ENCODE results near the gene PUS1. TPM values are rescaled to one million over a fixed set of nuclear protein-coding genes. Genes with fewer than 3 reads are reported as not detected.

PUS1 gene
- total and polyA plus RNA-seq, 4 donors, result 6.8 to 35.6 (median 29.8) TPM

GRCh38 chr12:131902332-131903241 lies 26.5 kb upstream of the PUS1 start:
- H3K9me3 ChIP-seq (ENCODE audit: control insufficient read depth in 4 of 4, insufficient read depth in 3 of 4, low read length in 3 of 4), result no peaks in the 10 kb centered on the region
- peaks cover 0 to 13% (median 6%) of the 10 kb centered on the region in 4 donors for H3K36me3 ChIP-seq (ENCODE audit: control insufficient read depth in 4 of 4, insufficient read depth in 4 of 4, low read length in 4 of 4)
- no peak overlapping the region for H3K9ac ChIP-seq (ENCODE audit: insufficient read depth in 1 of 2, low read length in 2 of 2)
- DNase-seq (no peak), ATAC-seq (ENCODE audit: insufficient read depth, low FRiP score) (no peak)
- H3K4me1 ChIP-seq (ENCODE audit: control insufficient read depth in 5 of 5, insufficient read depth in 5 of 5, low read length in 5 of 5), result peaks cover 0 to 26% (median 0%) of the 10 kb centered on the region in 5 donors
- H3K4me3 ChIP-seq, result no peak overlapping the region
- no peak for TF ChIP-seq CTCF (IDR thresholded peaks at IDR 0.05; ENCODE audit: control extremely low read depth, extremely low read depth)
- no peaks in the 10 kb centered on the region for H3K27me3 ChIP-seq (ENCODE audit: control insufficient read depth in 3 of 3, insufficient read depth in 3 of 3, low read length in 2 of 3)
- H3K27ac ChIP-seq (ENCODE audit: low read depth in 1 of 2, low read length in 1 of 2), result no peak overlapping the region
- WGBS, 2 donors, result 82 to 88% methylated on average over 25 of the region's 25 CpGs

- DNase-seq (no peak), ATAC-seq (ENCODE audit: insufficient read depth, low FRiP score) (no peak)
- Histone ChIP-seq H3K4me1 (ENCODE audit: control insufficient read depth in 5 of 5, insufficient read depth in 5 of 5, low read length in 5 of 5) (peaks cover 0 to 26% (median 0%) of the 10 kb centered on the region in 5 donors), H3K9ac (ENCODE audit: insufficient read depth in 1 of 2, low read length in 2 of 2) (no peak overlapping the region), H3K27me3 (ENCODE audit: control insufficient read depth in 3 of 3, insufficient read depth in 3 of 3, low read length in 2 of 3) (no peaks in the 10 kb centered on the region), H3K9me3 (ENCODE audit: control insufficient read depth in 4 of 4, insufficient read depth in 3 of 4, low read length in 3 of 4) (no peaks in the 10 kb centered on the region), H3K27ac (ENCODE audit: low read depth in 1 of 2, low read length in 1 of 2) (no peak overlapping the region), H3K4me3 (no peak overlapping the region), H3K36me3 (ENCODE audit: control insufficient read depth in 4 of 4, insufficient read depth in 4 of 4, low read length in 4 of 4) (peaks cover 0 to 22% (median 4%) of the 10 kb centered on the region in 4 donors)
- 89 to 93% methylated on average over 13 of the region's 13 CpGs for WGBS, 2 donors
- no peak for TF ChIP-seq CTCF (IDR thresholded peaks at IDR 0.05; ENCODE audit: control extremely low read depth, extremely low read depth)
These were observed 25.5 kb upstream of the PUS1 start for GRCh38 chr12:131903270-131904255.

GRCh38 chr12:131904346-131904745 lies 24.7 kb upstream of the PUS1 start:
- no peak for TF ChIP-seq CTCF (IDR thresholded peaks at IDR 0.05; ENCODE audit: control extremely low read depth, extremely low read depth)
- Histone ChIP-seq H3K27ac (ENCODE audit: low read depth in 1 of 2, low read length in 1 of 2) (no peak overlapping the region), H3K4me1 (ENCODE audit: control insufficient read depth in 5 of 5, insufficient read depth in 5 of 5, low read length in 5 of 5) (peaks cover 0 to 26% (median 0%) of the 10 kb centered on the region in 5 donors), H3K27me3 (ENCODE audit: control insufficient read depth in 3 of 3, insufficient read depth in 3 of 3, low read length in 2 of 3) (no peaks in the 10 kb centered on the region), H3K4me3 (no peak overlapping the region), H3K9ac (ENCODE audit: insufficient read depth in 1 of 2, low read length in 2 of 2) (no peak overlapping the region), H3K9me3 (ENCODE audit: control insufficient read depth in 4 of 4, insufficient read depth in 3 of 4, low read length in 3 of 4) (no peaks in the 10 kb centered on the region), H3K36me3 (ENCODE audit: control insufficient read depth in 4 of 4, insufficient read depth in 4 of 4, low read length in 4 of 4) (peaks cover 0 to 28% (median 4%) of the 10 kb centered on the region in 4 donors)
- DNase-seq, result no peak
- 95% methylated on average over 5 of the region's 5 CpGs for WGBS, 2 donors
- no peak for ATAC-seq (ENCODE audit: insufficient read depth, low FRiP score)
